IPS-18c (cell line): ENCODE measurements around the gene SPATA31C1.
"Not testable (repeated sequence)": the region's sequence is repeated elsewhere in the genome, so short reads cannot be mapped to it uniquely, and the experiment has no call there.

Experiments
- H3K4me3 ChIP-seq: 2 replicates; pipeline ENCODE4 v1.7.0; 2013; ENCODE audit warnings: low read depth, mild to moderate bottlenecking, low read length, moderate library complexity; ENCODE audit not compliant: insufficient read depth
- H3K9me3 ChIP-seq: one replicate; pipeline ENCODE4 v1.6.1; 2013; ENCODE audit warnings: mild to moderate bottlenecking, low read length, moderate library complexity; ENCODE audit not compliant: control insufficient read depth, insufficient read depth

SPATA31C1 gene

GRCh38 chr9:87917662-87918061, at the start of gene SPATA31C1:
Gene SPATA31C1 (plus strand): TSS chr9:87917962.
- H3K4me3 ChIP-seq, H3K9me3 ChIP-seq: not testable (repeated sequence)

- Histone ChIP-seq H3K9me3 (no peaks in the 10 kb centered on the region), H3K4me3 (no peak overlapping the region)
Measured at GRCh38 chr9:87868175-87868574, 49.6 kb upstream of the SPATA31C1 start.

- H3K4me3 ChIP-seq, result no peak overlapping the region
- no peaks in the 10 kb centered on the region for H3K9me3 ChIP-seq
Measured at GRCh38 chr9:87868635-87869034, 49.1 kb upstream of the SPATA31C1 start.

GRCh38 chr9:87869082-87869481, 48.7 kb upstream of the SPATA31C1 start:
- H3K4me3 ChIP-seq, result no peak overlapping the region
- no peaks in the 10 kb centered on the region for H3K9me3 ChIP-seq

GRCh38 chr9:87871425-87872078, 46.2 kb upstream of the SPATA31C1 start:
- Histone ChIP-seq H3K4me3 (no peak overlapping the region), H3K9me3 (no peaks in the 10 kb centered on the region)

GRCh38 chr9:87872079-87872624, 45.6 kb upstream of the SPATA31C1 start:
- Histone ChIP-seq H3K4me3 (no peak overlapping the region), H3K9me3 (no peaks in the 10 kb centered on the region)

GRCh38 chr9:87873607-87874303, 44.0 kb upstream of the SPATA31C1 start:
- no peak overlapping the region for H3K4me3 ChIP-seq
- H3K9me3 ChIP-seq, result no peaks in the 10 kb centered on the region

- no peaks in the 10 kb centered on the region for H3K9me3 ChIP-seq
- H3K4me3 ChIP-seq, result no peak overlapping the region
Measured at GRCh38 chr9:87874304-87874623, 43.5 kb upstream of the SPATA31C1 start.

- H3K9me3 ChIP-seq, result no peaks in the 10 kb centered on the region
- no peak overlapping the region for H3K4me3 ChIP-seq
Measured at GRCh38 chr9:87875060-87875459, 42.7 kb upstream of the SPATA31C1 start.

- Histone ChIP-seq H3K9me3 (no peaks in the 10 kb centered on the region), H3K4me3 (no peak overlapping the region)
Measured at GRCh38 chr9:87875831-87876545, 41.8 kb upstream of the SPATA31C1 start.

GRCh38 chr9:87876708-87877107, 41.1 kb upstream of the SPATA31C1 start:
- Histone ChIP-seq H3K9me3 (no peaks in the 10 kb centered on the region), H3K4me3 (no peak overlapping the region)

GRCh38 chr9:87878989-87879511, 38.7 kb upstream of the SPATA31C1 start:
- H3K4me3 ChIP-seq, result no peak overlapping the region

GRCh38 chr9:87880116-87880515, 37.6 kb upstream of the SPATA31C1 start:
- Histone ChIP-seq H3K4me3 (no peak overlapping the region), H3K9me3 (no peaks in the 10 kb centered on the region)

More at GRCh38 chr9:87878989-87879511, 38.7 kb upstream of the SPATA31C1 start:
- H3K9me3 ChIP-seq, result no peaks in the 10 kb centered on the region

- Histone ChIP-seq H3K9me3 (no peaks in the 10 kb centered on the region), H3K4me3 (no peak overlapping the region)
Measured at GRCh38 chr9:87880683-87881082, 37.1 kb upstream of the SPATA31C1 start.

- Histone ChIP-seq H3K4me3 (no peak within 1 kb of the TSS; the same call in 1 of the 2 replicates), H3K9me3 (no peaks in the 10 kb centered on the region)
Measured at GRCh38 chr9:87882627-87883026, 35.1 kb upstream of the SPATA31C1 start, which contains the start of gene SPATA31E1. Gene SPATA31E1 (plus strand): TSS chr9:87882877. CDS start chr9:87882892, 15 bp downstream.

GRCh38 chr9:87883274-87883673, 34.5 kb upstream of the SPATA31C1 start:
- Histone ChIP-seq H3K4me3 (no peak overlapping the region), H3K9me3 (no peaks in the 10 kb centered on the region)

- H3K9me3 ChIP-seq, result no peaks in the 10 kb centered on the region
- no peak overlapping the region for H3K4me3 ChIP-seq
Measured at GRCh38 chr9:87883990-87884389, 33.8 kb upstream of the SPATA31C1 start.
